ENCODE data around the gene SARNP.
A peak's percentile ranks its signal among the peaks of the same experiment; 100 is the strongest.

The SARNP gene

DNA sequence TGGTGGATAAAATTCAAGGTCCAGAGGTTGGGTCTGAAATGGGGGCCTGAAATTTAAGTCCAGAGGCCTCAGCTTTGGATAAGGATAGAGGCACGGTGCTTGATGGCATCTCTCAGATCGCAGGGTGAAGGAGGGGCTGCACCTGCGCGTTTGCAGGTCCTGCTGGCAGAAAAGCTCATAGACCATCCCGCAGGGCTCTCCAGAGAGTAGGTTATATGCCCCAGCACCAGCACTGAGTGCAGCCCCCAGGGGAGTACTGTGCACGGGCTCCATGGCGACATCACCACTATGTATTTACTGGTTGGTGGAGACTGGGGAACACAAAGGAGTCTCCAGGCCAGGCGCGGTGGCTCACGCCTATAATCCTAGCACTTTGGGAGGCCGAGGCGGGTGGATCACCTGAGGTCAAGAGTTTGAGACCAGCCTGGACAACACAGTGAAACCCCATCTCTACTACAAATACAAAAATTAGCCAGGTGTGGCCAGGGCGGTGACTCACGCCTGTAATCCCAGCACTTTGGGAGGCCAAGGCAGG, 84.4 kb downstream of the SARNP start:
- TF ChIP-seq, protein P1, sequence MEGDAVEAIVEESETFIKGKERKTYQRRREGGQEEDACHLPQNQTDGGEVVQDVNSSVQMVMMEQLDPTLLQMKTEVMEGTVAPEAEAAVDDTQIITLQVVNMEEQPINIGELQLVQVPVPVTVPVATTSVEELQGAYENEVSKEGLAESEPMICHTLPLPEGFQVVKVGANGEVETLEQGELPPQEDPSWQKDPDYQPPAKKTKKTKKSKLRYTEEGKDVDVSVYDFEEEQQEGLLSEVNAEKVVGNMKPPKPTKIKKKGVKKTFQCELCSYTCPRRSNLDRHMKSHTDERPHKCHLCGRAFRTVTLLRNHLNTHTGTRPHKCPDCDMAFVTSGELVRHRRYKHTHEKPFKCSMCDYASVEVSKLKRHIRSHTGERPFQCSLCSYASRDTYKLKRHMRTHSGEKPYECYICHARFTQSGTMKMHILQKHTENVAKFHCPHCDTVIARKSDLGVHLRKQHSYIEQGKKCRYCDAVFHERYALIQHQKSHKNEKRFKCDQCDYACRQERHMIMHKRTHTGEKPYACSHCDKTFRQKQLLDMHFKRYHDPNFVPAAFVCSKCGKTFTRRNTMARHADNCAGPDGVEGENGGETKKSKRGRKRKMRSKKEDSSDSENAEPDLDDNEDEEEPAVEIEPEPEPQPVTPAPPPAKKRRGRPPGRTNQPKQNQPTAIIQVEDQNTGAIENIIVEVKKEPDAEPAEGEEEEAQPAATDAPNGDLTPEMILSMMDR (IDR thresholded peaks at IDR 0.05; ENCODE audit: control insufficient read depth, extremely low read depth, insufficient read depth): no peak
- DNase-seq (ENCODE audit: low read depth): no peak
- no peak overlapping the region for H3K4me3 ChIP-seq (ENCODE audit: low read depth, low read length)

DNA sequence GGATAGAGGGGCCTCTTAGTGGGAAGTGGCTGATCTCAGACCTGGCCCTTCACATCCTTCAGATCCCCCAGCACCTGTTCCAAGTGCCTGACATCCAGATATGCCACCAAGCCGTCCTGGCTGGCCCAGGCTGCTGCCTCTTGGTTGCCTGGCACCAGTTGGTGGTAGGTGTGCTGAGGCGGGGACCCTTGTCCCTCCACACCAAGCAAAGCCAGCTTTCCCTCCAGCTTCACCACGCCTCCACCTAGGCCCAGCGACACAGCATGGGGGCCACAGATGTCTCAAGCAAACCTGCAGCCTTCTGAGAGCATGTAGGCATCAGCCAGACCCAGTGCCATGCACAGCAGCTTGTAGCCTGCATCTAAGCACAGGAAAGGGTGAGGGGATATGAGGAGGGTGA, 85.2 kb downstream of the SARNP start:
- DNase-seq (ENCODE audit: low read depth): no peak
- no peak overlapping the region for H3K4me3 ChIP-seq (ENCODE audit: low read depth, low read length)
- TF ChIP-seq, protein P1 (IDR thresholded peaks at IDR 0.05; ENCODE audit: control insufficient read depth, extremely low read depth, insufficient read depth): no peak

DNA sequence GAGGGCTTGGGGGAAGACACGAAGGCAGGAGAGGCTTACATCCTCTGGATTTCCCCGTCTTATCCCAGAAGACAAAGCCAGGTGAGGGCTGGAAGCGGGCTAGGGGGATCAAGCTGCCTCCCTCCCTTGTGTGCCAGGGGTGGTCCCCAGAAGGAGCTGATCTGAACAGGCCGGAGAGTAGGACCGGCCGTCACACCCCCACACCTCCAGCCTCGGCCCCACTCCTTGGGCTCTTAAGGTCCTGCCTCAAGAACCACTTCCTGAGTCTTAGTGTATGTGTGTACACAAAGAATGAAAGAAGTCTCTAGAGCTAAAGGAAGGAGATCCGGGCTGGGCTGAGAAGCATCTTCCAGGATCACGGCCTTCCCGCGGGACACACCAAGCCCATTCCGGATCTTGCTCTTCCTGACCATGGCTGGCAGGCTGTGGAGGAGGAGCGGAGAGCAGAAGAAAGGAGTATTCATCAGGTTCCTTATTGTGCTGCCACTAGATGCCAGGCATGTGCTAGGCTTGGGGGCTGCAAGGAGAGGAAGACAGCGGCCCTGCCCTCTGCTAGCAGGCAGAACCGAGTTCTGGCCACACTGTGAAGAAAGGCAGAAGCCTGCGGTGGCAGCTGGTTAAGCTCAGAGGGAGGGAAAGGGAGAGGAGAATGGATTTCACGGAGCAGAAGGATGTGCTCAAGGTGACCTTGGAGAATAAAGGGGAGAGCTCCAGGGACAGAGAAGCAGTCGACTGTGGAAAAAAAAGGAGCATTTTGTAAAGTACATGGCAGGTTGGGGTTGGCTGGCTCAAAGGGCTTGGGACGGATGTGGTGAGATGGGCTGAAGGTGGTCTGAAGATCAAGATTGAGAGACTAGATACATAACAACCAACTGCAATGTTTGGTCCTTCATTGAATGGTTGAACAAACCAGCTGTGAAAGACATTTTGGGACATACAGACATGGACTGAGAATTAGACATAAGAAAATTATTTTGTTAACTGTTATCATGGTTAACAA, 87.4 kb downstream of the SARNP start:
- peak overlapping the region; percentile 88 for H3K4me3 ChIP-seq (ENCODE audit: low read depth, low read length)
- TF ChIP-seq, protein P1 (IDR thresholded peaks at IDR 0.05; ENCODE audit: control insufficient read depth, extremely low read depth, insufficient read depth): no peak
- DNase-seq (ENCODE audit: low read depth): no peak

DNA sequence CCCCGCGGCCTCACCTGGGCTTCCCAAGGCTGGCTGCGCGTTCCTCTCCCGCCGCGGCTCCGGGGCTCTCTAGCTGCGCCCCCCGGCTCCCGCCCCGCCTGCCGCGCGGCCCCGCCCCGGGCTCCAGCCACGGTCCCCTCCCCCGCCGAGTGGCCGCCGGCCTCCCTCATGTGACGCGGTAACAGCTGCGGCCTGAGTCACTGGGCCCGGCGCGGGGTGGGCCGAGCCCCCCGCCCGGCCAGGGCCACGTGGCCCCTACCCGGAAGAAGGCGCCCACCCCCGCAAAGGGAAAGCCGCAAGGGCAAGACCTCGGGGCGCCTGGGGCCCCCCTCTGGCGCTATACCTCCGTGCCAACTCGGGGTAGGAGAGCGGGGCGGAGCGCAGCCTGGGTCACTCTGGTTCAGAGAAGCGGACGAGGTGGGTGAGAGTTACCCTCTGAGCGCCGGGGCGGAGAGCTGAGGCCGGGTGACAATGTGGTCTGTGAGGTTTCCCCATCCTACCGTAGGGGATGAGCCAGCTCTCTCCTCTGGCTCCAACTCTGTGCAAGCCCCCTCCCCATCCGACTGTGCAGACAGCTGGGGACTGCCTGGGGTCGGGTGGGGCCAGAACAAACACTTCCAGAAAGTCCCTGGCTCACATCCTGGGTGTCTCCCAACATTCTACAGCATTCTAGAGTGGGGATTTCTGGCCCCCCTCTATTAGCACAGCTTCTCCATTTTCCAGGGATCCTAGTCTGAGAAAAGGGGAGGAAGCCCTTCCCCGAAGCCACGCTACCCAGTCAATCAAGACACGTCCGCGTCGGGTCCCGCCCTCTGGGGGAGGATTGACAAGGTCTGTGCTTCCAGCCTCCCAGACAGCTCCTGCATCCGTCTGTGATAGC, 88.3 kb downstream of the SARNP start, which contains the start of gene CD63:
Gene CD63 (minus strand): TSS at position 71 of the 880 bp plus-strand sequence. CDS start 668 bp downstream, outside the sequence.
- DNase-seq (ENCODE audit: low read depth): peak; percentile 52
- TF ChIP-seq, protein P1 (IDR thresholded peaks at IDR 0.05; ENCODE audit: control insufficient read depth, extremely low read depth, insufficient read depth): no peak

DNA sequence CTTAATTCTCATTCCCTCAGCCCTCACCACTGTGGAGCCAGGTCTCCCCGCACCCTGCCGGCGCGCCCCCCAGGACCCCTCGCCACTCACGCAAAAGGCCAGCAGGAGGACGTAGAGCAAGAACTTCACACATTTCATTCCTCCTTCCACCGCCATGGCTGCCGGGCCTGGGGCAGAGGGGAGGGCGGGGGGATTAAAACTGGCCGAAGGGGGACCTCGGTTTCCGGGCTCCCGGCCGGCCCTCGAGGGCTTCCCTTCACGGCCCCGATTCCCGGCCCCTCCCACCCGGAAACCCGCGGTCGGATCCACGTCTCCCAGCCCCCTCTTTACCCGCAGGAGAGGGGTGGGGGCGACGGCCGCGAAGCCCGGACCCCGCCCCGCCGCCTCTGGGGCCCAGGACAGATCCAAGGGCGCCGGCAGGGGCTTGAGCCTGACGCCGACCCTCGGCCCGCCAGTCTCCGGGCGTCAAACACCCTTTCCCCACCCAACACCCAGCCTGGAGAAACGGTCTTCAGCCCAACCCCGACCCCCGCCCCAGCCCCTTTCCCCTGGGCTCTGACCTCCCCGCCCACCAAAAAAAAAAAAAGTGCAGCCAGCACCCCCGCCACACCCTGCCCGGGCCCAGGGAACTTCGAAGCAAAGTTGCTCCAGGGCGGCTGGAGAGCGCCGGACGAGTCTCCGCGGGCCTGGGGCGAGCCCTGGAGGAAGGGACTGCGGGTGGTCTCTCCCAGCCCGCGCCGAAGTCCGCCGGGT, 89.2 kb downstream of the SARNP start:
- no peak for DNase-seq (ENCODE audit: low read depth)
- peak overlapping the region; percentile 88 for H3K4me3 ChIP-seq (ENCODE audit: low read depth, low read length)
- TF ChIP-seq, protein P1 (IDR thresholded peaks at IDR 0.05; ENCODE audit: control insufficient read depth, extremely low read depth, insufficient read depth): no peak

More for the DNA sequence above, 88.3 kb downstream of the SARNP start, which contains the start of gene CD63:
- peak within 1 kb of the TSS; percentile 88 for H3K4me3 ChIP-seq (ENCODE audit: low read depth, low read length)

Data from LNCaP clone FGC (cell line).